ENCODE data around the gene SREBF1. TPM values are rescaled to one million over a fixed set of nuclear protein-coding genes. Genes with fewer than 3 reads are reported as not detected.

Gene SREBF1
- total and polyA plus RNA-seq, 3 donors from 2014 or later, result 142 to 256 (median 239) TPM

DNA sequence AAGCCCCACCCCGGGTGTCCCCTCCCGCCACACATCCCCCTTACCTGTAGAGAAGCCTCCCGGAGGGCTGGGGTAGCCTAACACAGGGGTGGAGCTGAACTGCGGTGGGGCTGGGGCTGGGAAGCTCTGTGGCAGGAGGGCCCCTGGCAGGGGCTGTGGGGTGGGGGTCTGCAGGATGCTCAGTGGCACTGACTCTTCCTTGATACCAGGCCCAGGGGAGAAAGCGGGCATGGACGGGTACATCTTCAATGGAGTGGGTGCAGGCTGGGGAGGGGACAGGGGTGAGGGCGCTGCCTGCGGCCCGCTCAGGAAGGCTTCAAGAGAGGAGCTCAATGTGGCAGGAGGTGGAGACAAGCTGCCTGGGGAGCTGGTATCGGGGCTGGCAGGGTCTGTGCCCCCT is 16.7 kb downstream of the SREBF1 start:
- H3K4me1 ChIP-seq, result peaks cover 52% of the 10 kb centered on the region
- no peaks in the 10 kb centered on the region for H3K36me3 ChIP-seq (ENCODE audit: low read depth, missing control alignments)
- no peak for DNase-seq
- no peaks in the 10 kb centered on the region for H3K27me3 ChIP-seq
- H3K9me3 ChIP-seq, result no peaks in the 10 kb centered on the region
- TF ChIP-seq POLR2A (IDR thresholded peaks at IDR 0.05), result no peak
- TF ChIP-seq, protein P1, sequence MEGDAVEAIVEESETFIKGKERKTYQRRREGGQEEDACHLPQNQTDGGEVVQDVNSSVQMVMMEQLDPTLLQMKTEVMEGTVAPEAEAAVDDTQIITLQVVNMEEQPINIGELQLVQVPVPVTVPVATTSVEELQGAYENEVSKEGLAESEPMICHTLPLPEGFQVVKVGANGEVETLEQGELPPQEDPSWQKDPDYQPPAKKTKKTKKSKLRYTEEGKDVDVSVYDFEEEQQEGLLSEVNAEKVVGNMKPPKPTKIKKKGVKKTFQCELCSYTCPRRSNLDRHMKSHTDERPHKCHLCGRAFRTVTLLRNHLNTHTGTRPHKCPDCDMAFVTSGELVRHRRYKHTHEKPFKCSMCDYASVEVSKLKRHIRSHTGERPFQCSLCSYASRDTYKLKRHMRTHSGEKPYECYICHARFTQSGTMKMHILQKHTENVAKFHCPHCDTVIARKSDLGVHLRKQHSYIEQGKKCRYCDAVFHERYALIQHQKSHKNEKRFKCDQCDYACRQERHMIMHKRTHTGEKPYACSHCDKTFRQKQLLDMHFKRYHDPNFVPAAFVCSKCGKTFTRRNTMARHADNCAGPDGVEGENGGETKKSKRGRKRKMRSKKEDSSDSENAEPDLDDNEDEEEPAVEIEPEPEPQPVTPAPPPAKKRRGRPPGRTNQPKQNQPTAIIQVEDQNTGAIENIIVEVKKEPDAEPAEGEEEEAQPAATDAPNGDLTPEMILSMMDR (IDR thresholded peaks at IDR 0.05), result no peak
- 87 to 93% methylated on average over 7 to 10 of the region's 10 CpGs for WGBS, 2 donors
- H3K27ac ChIP-seq, result no peak overlapping the region
- intact Hi-C loops (cut with DNase I; ENCODE audit: low total_unique reads), result no loop called here
- no peak overlapping the region for H3K4me3 ChIP-seq

DNA sequence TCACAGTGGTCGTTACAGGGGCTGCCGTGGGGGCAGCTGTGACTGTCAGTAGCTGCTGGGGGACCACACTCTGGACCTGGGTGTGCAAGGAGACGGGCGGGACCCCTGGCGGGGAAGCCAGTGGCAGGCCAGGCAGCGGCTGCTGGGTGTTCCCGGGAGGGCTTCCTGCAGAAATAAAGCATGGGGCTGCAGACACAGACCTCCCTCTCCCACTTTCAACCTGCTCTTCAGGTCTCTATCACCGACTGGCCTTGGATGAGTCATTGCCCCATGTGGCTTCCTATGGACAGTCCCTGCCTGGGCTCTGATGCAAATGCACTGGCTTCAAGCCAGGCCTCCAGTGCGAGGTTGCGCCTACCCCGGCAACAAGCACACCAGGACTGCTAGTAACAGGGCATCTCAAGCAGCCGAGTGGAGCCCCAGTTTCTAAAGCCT is 17.2 kb downstream of the SREBF1 start:
- Histone ChIP-seq H3K36me3 (ENCODE audit: low read depth, missing control alignments) (no peaks in the 10 kb centered on the region), H3K4me3 (no peak overlapping the region), H3K27me3 (no peaks in the 10 kb centered on the region), H3K9me3 (no peaks in the 10 kb centered on the region), H3K4me1 (peaks cover 47% of the 10 kb centered on the region), H3K27ac (no peak overlapping the region)
- 70% methylated on average over 12 of the region's 12 CpGs; no CpG with 5 or more reads in 1 of the 2 donors for WGBS, 2 donors
- DNase-seq, result peak; percentile 79
- intact Hi-C loops (cut with DNase I; ENCODE audit: low total_unique reads), result no loop called here
- TF ChIP-seq, protein P1 (IDR thresholded peaks at IDR 0.05), result no peak
- TF ChIP-seq POLR2A (IDR thresholded peaks at IDR 0.05), result no peak

DNA sequence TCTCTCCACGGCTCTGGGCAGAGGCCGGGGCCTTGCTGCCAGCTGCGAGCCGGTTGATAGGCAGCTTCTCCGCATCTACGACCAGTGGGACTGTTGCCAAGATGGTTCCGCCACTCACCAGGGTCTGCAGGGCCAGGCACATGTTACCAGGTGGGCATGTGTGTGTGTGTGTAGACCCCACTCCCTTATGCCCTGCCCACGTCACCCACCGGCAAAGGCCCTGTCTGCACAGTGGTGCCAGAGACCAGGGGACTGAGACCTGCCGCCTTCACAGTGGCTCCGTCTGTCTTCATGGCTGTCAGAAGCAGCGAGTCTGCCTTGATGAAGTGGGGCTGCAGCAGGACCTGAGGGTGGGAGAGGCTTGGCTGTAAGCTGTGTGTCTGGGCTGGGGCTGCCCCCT is 17.7 kb downstream of the SREBF1 start:
- H3K36me3 ChIP-seq (ENCODE audit: low read depth, missing control alignments), result no peaks in the 10 kb centered on the region
- no peaks in the 10 kb centered on the region for H3K9me3 ChIP-seq
- no peak for DNase-seq
- 86 to 97% methylated on average over 11 to 12 of the region's 12 CpGs for WGBS, 2 donors
- H3K4me3 ChIP-seq, result no peak overlapping the region
- peaks cover 43% of the 10 kb centered on the region for H3K4me1 ChIP-seq
- TF ChIP-seq, protein P1 (IDR thresholded peaks at IDR 0.05), result no peak
- TF ChIP-seq POLR2A (IDR thresholded peaks at IDR 0.05), result no peak
- H3K27ac ChIP-seq, result no peak overlapping the region
- no peaks in the 10 kb centered on the region for H3K27me3 ChIP-seq
- intact Hi-C loops (cut with DNase I; ENCODE audit: low total_unique reads), result no loop called here

DNA sequence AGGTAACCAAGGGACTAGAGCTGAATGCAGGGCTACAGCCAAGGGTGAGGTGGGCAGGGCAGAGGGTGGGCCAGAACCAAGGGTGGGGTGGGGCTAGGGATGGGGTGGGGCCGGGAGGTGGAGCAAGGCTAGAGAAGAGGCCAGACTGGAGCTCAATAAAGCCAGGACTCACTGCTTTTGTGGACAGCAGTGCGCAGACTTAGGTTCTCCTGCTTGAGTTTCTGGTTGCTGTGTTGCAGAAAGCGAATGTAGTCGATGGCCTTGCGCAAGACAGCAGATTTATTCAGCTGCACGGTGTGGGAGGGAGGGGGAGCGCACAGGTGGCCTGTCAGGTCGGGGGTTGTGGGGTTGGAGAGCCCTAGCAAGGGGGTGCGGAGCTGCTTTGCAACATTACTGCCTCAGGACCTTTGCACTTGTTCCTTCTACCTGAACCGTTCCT is 18.7 kb downstream of the SREBF1 start:
- Histone ChIP-seq H3K36me3 (ENCODE audit: low read depth, missing control alignments) (no peaks in the 10 kb centered on the region), H3K27ac (no peak overlapping the region), H3K4me3 (no peak overlapping the region), H3K4me1 (peaks cover 36% of the 10 kb centered on the region), H3K27me3 (no peaks in the 10 kb centered on the region), H3K9me3 (no peaks in the 10 kb centered on the region)
- intact Hi-C loops (cut with DNase I; ENCODE audit: low total_unique reads), result no loop called here
- WGBS, 2 donors, result 75 to 84% methylated on average over 10 of the region's 10 CpGs
- DNase-seq, result peak; percentile 56
- no peak for TF ChIP-seq POLR2A (IDR thresholded peaks at IDR 0.05)
- TF ChIP-seq, protein P1 (IDR thresholded peaks at IDR 0.05), result no peak

DNA sequence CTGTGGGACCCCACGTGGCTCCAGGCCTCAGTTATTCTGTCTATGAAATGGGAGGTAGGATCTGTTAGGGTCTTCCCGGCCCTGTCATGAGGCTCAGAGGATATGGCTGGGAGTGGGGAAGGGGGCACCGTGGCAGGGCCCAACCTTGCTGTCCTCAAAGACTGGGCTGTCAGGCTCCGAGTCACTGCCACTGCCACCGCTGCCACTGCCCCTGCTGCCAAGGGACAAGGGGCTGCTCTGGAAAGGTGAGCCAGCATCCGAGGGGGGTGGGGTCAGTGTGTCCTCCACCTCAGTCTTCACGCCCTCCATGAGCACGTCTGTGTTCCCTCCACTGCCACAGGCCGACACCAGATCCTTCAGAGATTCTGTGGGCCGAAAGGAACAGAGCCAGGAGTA is 19.2 kb downstream of the SREBF1 start:
- Histone ChIP-seq H3K4me1 (peaks cover 34% of the 10 kb centered on the region), H3K36me3 (ENCODE audit: low read depth, missing control alignments) (no peaks in the 10 kb centered on the region), H3K4me3 (no peak overlapping the region), H3K9me3 (no peaks in the 10 kb centered on the region), H3K27me3 (no peaks in the 10 kb centered on the region), H3K27ac (no peak overlapping the region)
- TF ChIP-seq POLR2A (IDR thresholded peaks at IDR 0.05), result no peak
- TF ChIP-seq, protein P1 (IDR thresholded peaks at IDR 0.05), result no peak
- no peak for DNase-seq
- WGBS, 2 donors, result 79 to 86% methylated on average over 9 to 10 of the region's 10 CpGs
- intact Hi-C loops (cut with DNase I; ENCODE audit: low total_unique reads), result no loop called here
